ENCODE data around the gene SUPT6H.

The SUPT6H gene

DNA sequence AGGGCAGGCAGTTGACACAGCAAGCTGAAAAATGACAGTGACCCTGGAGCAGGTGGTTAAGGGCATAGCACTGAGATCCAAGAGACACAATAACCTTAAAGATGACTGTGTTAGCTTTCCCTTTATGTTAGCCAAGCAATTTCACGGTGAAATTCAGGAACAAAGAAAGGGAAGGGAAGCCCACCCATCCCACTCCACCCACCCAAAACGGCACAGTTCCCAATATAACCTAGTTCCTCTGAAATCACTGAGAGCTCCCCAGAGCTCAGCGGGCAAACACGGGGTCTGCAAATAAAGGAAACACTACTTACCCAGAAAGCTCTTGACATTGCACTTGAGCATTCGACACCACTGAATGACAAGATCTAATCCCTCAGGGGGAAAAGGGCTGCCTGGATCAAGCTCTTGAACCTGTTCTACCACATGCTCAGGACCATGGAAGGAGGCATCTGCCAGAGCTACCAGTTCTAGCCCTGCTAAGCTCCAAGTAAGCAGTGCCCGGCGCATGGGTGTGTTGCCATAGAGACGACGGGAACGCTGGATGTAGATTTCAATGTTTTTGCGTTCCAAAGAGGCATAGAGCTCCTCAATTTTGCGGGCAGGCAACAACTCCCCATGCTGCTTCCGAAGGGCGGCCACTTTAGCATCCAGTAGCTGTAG, 27.7 kb upstream of the SUPT6H start:
- no peak overlapping the region for H3K4me3 ChIP-seq (ENCODE audit: control insufficient read depth, low read depth, low read length)
- no peak for TF ChIP-seq CTCF (IDR thresholded peaks at IDR 0.05; ENCODE audit: control insufficient read depth, insufficient read depth, low read depth, low read length, missing control alignments)
- DNase-seq (ENCODE audit: low read depth) = no peak

DNA sequence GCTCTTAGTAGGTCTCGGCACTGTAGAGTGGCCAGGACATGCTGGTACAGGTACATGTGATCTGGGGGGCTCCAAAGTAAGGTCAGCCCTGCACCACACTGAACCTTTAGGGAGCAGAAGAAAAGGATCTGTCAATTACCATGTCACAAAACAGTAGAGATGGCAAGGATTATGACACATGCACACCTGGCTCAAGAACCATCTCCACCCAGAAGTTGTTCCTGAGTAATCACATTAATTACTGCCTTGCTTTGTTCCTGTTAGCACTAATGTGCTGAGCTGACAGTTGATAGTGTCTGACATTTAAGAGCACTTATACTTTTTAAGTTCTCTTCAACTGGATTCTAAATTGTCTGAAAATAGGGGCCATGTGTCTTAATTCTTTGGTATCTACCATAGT, 26.5 kb upstream of the SUPT6H start:
- no peak for DNase-seq (ENCODE audit: low read depth)
- TF ChIP-seq CTCF (IDR thresholded peaks at IDR 0.05; ENCODE audit: control insufficient read depth, insufficient read depth, low read depth, low read length, missing control alignments) = no peak

DNA sequence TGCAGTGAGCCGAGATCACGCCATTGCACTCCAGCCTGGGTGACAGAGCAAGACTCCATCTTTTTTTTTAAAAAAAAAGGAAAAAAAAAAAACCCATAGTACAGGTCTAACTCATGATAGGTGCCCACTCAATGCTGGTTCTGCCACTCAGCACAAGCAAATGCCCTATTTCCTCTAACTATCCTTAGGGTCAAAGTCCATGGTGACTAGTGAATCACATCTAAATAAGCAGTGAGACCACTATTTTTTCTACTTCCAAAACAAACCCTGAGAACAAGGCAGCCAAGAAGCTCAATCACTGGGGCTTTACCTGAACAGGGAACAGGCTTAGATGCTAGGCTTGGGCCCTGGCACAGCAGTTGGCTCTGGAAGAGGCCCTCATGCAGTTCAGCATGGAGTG, 20.4 kb upstream of the SUPT6H start:
- no peak for TF ChIP-seq CTCF (IDR thresholded peaks at IDR 0.05; ENCODE audit: control insufficient read depth, insufficient read depth, low read depth, low read length, missing control alignments)
- no peak overlapping the region for H3K4me3 ChIP-seq (ENCODE audit: control insufficient read depth, low read depth, low read length)
- DNase-seq (ENCODE audit: low read depth) = no peak

More for the DNA sequence above, 26.5 kb upstream of the SUPT6H start:
- no peak overlapping the region for H3K4me3 ChIP-seq (ENCODE audit: control insufficient read depth, low read depth, low read length)

DNA sequence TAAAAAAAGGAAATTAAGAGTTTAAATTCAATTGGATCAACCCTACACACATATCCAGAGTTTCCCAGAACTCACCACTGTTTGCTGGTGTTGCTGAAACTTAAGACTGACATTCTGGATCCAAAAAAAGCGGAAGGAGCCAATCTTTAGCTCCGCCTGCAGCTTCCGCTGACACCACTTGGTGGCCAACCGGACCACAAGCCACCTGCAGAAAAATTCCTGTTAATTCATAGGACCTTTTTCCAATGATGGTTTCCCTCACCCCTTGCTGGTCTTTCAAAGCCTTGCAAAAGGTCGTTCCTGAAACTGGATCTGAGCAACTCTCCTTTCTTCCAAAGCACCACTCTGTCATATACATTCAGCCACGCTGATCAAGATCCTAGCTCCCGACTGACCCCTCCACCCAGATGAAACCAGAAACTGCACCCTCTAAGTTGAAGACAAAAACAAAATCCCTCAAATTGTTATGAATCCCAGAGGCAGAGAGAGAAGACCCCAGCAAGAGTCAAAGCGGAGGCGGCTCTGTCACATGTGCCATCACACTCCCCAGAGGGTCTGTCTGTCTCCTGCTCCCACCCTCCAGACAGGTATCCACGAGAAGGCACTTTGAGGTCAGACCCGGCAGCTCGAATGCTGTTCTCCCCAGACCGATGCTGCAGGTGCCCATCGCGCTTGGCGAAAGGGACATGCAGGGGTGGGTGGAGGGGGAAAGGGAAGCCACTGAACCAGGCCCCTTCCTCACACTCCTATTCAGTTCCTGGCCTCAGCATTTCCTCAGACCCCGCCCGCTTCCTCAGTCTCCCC, 17.8 kb upstream of the SUPT6H start:
- TF ChIP-seq CTCF (IDR thresholded peaks at IDR 0.05; ENCODE audit: control insufficient read depth, insufficient read depth, low read depth, low read length, missing control alignments) = peak; percentile 49
- no peak for DNase-seq (ENCODE audit: low read depth)

DNA sequence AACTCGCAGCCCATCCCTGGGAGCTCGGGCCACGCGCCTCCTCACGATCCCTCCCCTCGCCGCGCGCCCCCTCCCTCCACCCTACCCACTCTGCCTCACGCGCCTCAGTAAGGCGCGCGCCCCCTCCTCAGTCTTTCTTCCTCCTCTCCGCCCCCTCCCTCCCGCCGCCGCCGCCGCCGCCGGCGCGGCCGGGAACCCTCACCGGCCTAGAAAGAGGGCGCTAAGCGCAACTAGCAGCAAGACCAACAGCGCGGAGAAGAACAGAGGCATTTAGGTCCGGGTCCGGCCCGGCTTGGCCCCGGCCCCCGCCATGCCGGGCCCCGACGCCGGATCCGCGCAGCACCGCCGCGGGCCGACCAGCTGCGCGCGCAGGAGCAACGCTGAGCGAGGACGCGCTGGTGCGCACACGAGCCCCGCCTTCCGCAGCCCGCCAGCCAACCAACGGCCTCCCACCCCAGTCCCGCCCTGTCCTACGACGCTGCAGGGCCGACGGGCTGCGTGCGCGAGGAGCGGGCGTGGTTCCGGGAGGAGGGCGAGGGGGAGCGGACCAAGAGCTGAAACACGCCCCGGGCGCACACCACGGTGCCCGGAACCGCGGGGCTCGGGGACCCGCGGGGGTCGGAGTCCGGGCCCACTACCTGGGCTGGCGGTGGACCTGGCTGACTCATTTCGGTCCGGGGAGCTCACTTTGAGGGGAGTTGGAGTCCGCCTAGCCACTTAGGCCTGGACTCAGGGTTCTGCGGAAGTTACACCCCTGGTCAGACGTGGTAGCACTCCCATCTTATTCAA, 17.0 kb upstream of the SUPT6H start, which contains the start of gene BLTP2:
Gene BLTP2, minus strand, starts transcription at position 372 of the 789 bp plus-strand sequence. Its CDS starts 102 bp downstream, at position 270.
- H3K4me3 ChIP-seq (ENCODE audit: control insufficient read depth, low read depth, low read length) = peak within 1 kb of the TSS; percentile 90
- DNase-seq (ENCODE audit: low read depth) = peak; percentile 62
- no peak for TF ChIP-seq CTCF (IDR thresholded peaks at IDR 0.05; ENCODE audit: control insufficient read depth, insufficient read depth, low read depth, low read length, missing control alignments)

More for the DNA sequence above, 17.8 kb upstream of the SUPT6H start:
- peak overlapping the region; percentile 90 for H3K4me3 ChIP-seq (ENCODE audit: control insufficient read depth, low read depth, low read length)

DNA sequence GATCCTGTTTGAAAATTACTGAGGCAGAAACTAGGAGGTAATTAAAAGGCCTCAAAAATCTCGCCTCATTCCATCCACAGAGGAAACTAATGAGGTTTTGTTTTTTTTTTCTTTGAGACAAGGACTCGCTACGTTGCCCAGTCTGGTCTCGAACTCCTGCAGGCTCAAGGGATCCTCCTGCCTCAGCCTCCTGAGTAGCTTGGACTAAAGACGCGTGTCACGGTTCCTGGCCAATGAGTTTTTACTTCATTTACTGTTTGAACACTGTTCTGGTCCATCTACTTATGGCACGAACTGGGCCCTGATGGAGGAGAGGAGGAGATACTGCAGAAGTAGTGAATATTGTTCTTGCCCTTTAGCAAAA, 16.4 kb upstream of the SUPT6H start:
- TF ChIP-seq CTCF (IDR thresholded peaks at IDR 0.05; ENCODE audit: control insufficient read depth, insufficient read depth, low read depth, low read length, missing control alignments) = no peak

More for the DNA sequence above, 16.4 kb upstream of the SUPT6H start:
- no peak for DNase-seq (ENCODE audit: low read depth)
- H3K4me3 ChIP-seq (ENCODE audit: control insufficient read depth, low read depth, low read length) = peak overlapping the region; percentile 52
